HG03280 (cell line): ENCODE data around the gene ABCC8.
"Not testable (repeated sequence)": the region's sequence is repeated elsewhere in the genome, so short reads cannot be mapped to it uniquely, and the experiment has no call there.

ENCODE experiments used
- ATAC-seq: cut with Tn5 transposase; IDR thresholded peaks from one replicate; pipeline ENCODE4 v1.9.1; 2021; ENCODE audit warnings: mild to moderate bottlenecking, moderate library complexity; ENCODE audit not compliant: unreplicated experiment

The ABCC8 gene

GRCh38 chr11:17434108-17434507 is 42.5 kb downstream of the ABCC8 start:
- ATAC-seq, result no peak

- no peak for ATAC-seq
These were observed 44.6 kb downstream of the ABCC8 start for GRCh38 chr11:17432002-17432401.

- no peak for ATAC-seq
These were observed 45.5 kb downstream of the ABCC8 start for GRCh38 chr11:17431139-17431538.

GRCh38 chr11:17430616-17431015 is 46.0 kb downstream of the ABCC8 start:
- ATAC-seq, result no peak

- ATAC-seq, result no peak
These were observed 47.7 kb downstream of the ABCC8 start for GRCh38 chr11:17428925-17429324.

- ATAC-seq, result no peak
These were observed 48.4 kb downstream of the ABCC8 start for GRCh38 chr11:17428261-17428660.

- ATAC-seq, result not testable (repeated sequence)
These were observed 50.4 kb downstream of the ABCC8 start for GRCh38 chr11:17426233-17426632.

GRCh38 chr11:17423533-17424310 is 52.9 kb downstream of the ABCC8 start:
- ATAC-seq, result no peak

GRCh38 chr11:17421781-17422180 is 54.9 kb downstream of the ABCC8 start:
- no peak for ATAC-seq

- no peak for ATAC-seq
These were observed 58.1 kb downstream of the ABCC8 start for GRCh38 chr11:17418444-17419081.

- ATAC-seq, result no peak
These were observed 60.2 kb downstream of the ABCC8 start for GRCh38 chr11:17416492-17416891.

GRCh38 chr11:17415523-17416104 is 61.0 kb downstream of the ABCC8 start:
- ATAC-seq, result no peak

GRCh38 chr11:17414992-17415391 is 61.7 kb downstream of the ABCC8 start:
- ATAC-seq, result no peak

- ATAC-seq, result no peak
These were observed 62.3 kb downstream of the ABCC8 start for GRCh38 chr11:17414317-17414737.

GRCh38 chr11:17413414-17414316 is 63.0 kb downstream of the ABCC8 start:
- ATAC-seq, result no peak

- no peak for ATAC-seq
These were observed 64.0 kb downstream of the ABCC8 start for GRCh38 chr11:17412488-17413180.

- ATAC-seq, result no peak
These were observed 65.2 kb downstream of the ABCC8 start for GRCh38 chr11:17411418-17411817.

GRCh38 chr11:17410606-17411379 is 65.9 kb downstream of the ABCC8 start:
- ATAC-seq, result no peak

GRCh38 chr11:17408641-17409040 is 68.0 kb downstream of the ABCC8 start:
- no peak for ATAC-seq

GRCh38 chr11:17408026-17408425 is 68.6 kb downstream of the ABCC8 start:
- no peak for ATAC-seq
